Endothelial cell of umbilical vein (primary cell): ENCODE measurements around the gene RAB12. TPM values are rescaled to one million over a fixed set of nuclear protein-coding genes. Genes with fewer than 3 reads are reported as not detected.

Experiments
- BruUV-seq: library from RNA; stranded (reverse); fragments of 400-500 nt; replicated peaks from 2 replicates; lab custom pipeline; 2021; lab: Mats Ljungman, UMichigan
- CTCF ChIA-PET: fragments of 300-600, 350-600 bp; sonication (Branson Sonifier 250); formaldehyde crosslinking; loops from one replicate; lab custom pipeline; 2021; ENCODE audit warnings: antibody characterized with exemption, inconsistent platforms; lab: Charles Lee
- POLR2A ChIA-PET: fragments of 300-600, 350-600 bp; sonication (Branson Sonifier 250); formaldehyde crosslinking; loops from one replicate; lab custom pipeline; 2021; ENCODE audit warnings: antibody characterized with exemption, inconsistent platforms; lab: Charles Lee
- DNase-seq: peaks from one replicate; pipeline ENCODE4 v3.0.0-alpha.2; 2011; ENCODE audit warnings: low read depth, low spot score
- FAIRE-seq: peaks from 2 replicates; lab custom pipeline; 2011; peaks lifted over from hg19 to GRCh38; lab: Jason Lieb, UNC
- H2AFZ ChIP-seq: 2 replicates; pipeline ENCODE4 v1.6.0; 2012; ENCODE audit warnings: low read depth, low read length, control low read depth, inconsistent platforms
- H3K27ac ChIP-seq: 2 replicates; pipeline ENCODE4 v1.5.1; 2011; ENCODE audit warnings: low read depth, mild to moderate bottlenecking, control low read depth, low read length, moderate library complexity; ENCODE audit not compliant: insufficient read depth
- H3K27me3 ChIP-seq, 2 experiments: 2 replicates each; pipeline versions ENCODE4 v1.6.0 to v1.6.1; 2011; ENCODE audit warnings: low read length in 2 of 2, mixed read lengths in 1 of 2; ENCODE audit not compliant: control insufficient read depth in 2 of 2, insufficient read depth in 2 of 2
- H3K36me3 ChIP-seq, 2 experiments: 2 replicates in 1 of 2; 3 replicates in 1 of 2; pipeline ENCODE4 v1.5.1; 2011; ENCODE audit warnings: low read length in 2 of 2, mild to moderate bottlenecking in 1 of 2, moderate library complexity in 1 of 2; ENCODE audit not compliant: control insufficient read depth in 2 of 2, insufficient read depth in 2 of 2; ENCODE audit errors: extremely low read depth in 1 of 2
- H3K4me1 ChIP-seq: 3 replicates; pipeline ENCODE4 v1.5.1; 2011; ENCODE audit warnings: mild to moderate bottlenecking, low read length; ENCODE audit not compliant: control insufficient read depth, insufficient read depth; ENCODE audit errors: extremely low read depth
- H3K4me2 ChIP-seq: 2 replicates; pipeline ENCODE4 v1.6.1; 2011; ENCODE audit warnings: low read length, control low read depth, mixed read lengths; ENCODE audit not compliant: insufficient read depth
- H3K4me3 ChIP-seq, 3 experiments: fragments of 200-600 bp in 1 of 3; sonication (generic), shearing (Covaris generic) in 1 of 3; replicated peaks in 1 of 3; 2 replicates each; pipeline ENCODE4 v1.5.1; 2011 to 2016; ENCODE audit warnings: control low read depth in 3 of 3, low read length in 3 of 3, mild to moderate bottlenecking in 2 of 3, inconsistent platforms in 1 of 3, low read depth in 1 of 3, moderate library complexity in 1 of 3; ENCODE audit not compliant: insufficient read depth in 1 of 3
- H3K79me2 ChIP-seq: 2 replicates; pipeline ENCODE4 v1.6.0; 2012; ENCODE audit warnings: low read length, inconsistent platforms; ENCODE audit not compliant: control insufficient read depth, insufficient read depth
- H3K9ac ChIP-seq: replicated peaks from 2 replicates; pipeline ENCODE3; 2011; ENCODE audit warnings: low read length, control low read depth; ENCODE audit not compliant: insufficient read depth; ENCODE audit errors: extremely low read depth
- H3K9me1 ChIP-seq: replicated peaks from 3 replicates; pipeline ENCODE4 v1.6.0; 2011; ENCODE audit warnings: mild to moderate bottlenecking, low read length; ENCODE audit not compliant: control insufficient read depth, insufficient read depth; ENCODE audit errors: extremely low read depth
- H3K9me3 ChIP-seq: replicated peaks from 2 replicates; pipeline ENCODE4 v1.5.1; 2012; ENCODE audit warnings: low read length, inconsistent platforms; ENCODE audit not compliant: control insufficient read depth, insufficient read depth
- H4K20me1 ChIP-seq: replicated peaks from 2 replicates; pipeline ENCODE3; 2011; ENCODE audit warnings: mild to moderate bottlenecking, low read length; ENCODE audit not compliant: control insufficient read depth, insufficient read depth; ENCODE audit errors: extremely low read depth
- EZH2 ChIP-seq: IDR thresholded peaks from 2 replicates; pipeline ENCODE4 v1.6.1; 2012; ENCODE audit warnings: borderline replicate concordance, low read depth, mild to moderate bottlenecking, moderate library complexity, low read length, inconsistent platforms; ENCODE audit not compliant: severe bottlenecking
- FOS ChIP-seq: IDR thresholded peaks from 2 replicates; pipeline ENCODE4 v1.6.1; 2011; ENCODE audit warnings: mild to moderate bottlenecking, low read length, moderate library complexity, borderline replicate concordance; ENCODE audit not compliant: insufficient read depth
- MYC ChIP-seq: IDR thresholded peaks from one replicate; pipeline ENCODE4 v1.6.1; 2011; ENCODE audit warnings: mild to moderate bottlenecking, low read depth, low read length
- dilution Hi-C: fragments of 300-500 bp; cut with MboI; formaldehyde crosslinking; loops from one replicate; pipeline ENCODE4 v1.15.0; 2019; ENCODE audit warnings: low sequenced_read_pairs; ENCODE audit not compliant: extremely low pct_ligation_motif_present
- intact Hi-C: fragments of 100-400 bp; cut with micrococcal nuclease; formaldehyde crosslinking; loops from one replicate; pipeline ENCODE4 v1.10.0; 2022
- polyA plus RNA-seq, 4 experiments: library from polyadenylated mRNA; depleted of rRNA in 3 of 4; stranded (reverse) in 3 of 4; unstranded in 1 of 4; fragments of >200 nt; gene quantifications; 2 replicates each; pipeline versions ENCODE4 v1.2.1 to v1.2.3, GENCODE V29; 2011 to 2012; ENCODE audit warnings: missing spikeins in 1 of 4
- total RNA-seq: library from RNA; stranded (reverse); gene quantifications from 2 replicates; pipeline ENCODE4 v1.2.3, GENCODE V29; 2021
- TF ChIP-seq, protein P1 (sequence below), 2 donors: IDR thresholded peaks; 1 replicate in 1 of 2; 2 replicates in 1 of 2; pipeline ENCODE4 v1.5.1; 2011; ENCODE audit warnings: low read length in 2 of 2, mild to moderate bottlenecking in 2 of 2, moderate library complexity in 2 of 2, control low read depth in 1 of 2, inconsistent platforms in 1 of 2, low read depth in 1 of 2; ENCODE audit not compliant: insufficient read depth in 1 of 2; ENCODE audit errors: extremely low read depth in 1 of 2

Gene RAB12
- total and polyA plus RNA-seq, 2 donors (not counting 3 experiments of a cell fraction or from before 2014, with no cell fraction given), result 11.5 to 42.0 TPM

DNA sequence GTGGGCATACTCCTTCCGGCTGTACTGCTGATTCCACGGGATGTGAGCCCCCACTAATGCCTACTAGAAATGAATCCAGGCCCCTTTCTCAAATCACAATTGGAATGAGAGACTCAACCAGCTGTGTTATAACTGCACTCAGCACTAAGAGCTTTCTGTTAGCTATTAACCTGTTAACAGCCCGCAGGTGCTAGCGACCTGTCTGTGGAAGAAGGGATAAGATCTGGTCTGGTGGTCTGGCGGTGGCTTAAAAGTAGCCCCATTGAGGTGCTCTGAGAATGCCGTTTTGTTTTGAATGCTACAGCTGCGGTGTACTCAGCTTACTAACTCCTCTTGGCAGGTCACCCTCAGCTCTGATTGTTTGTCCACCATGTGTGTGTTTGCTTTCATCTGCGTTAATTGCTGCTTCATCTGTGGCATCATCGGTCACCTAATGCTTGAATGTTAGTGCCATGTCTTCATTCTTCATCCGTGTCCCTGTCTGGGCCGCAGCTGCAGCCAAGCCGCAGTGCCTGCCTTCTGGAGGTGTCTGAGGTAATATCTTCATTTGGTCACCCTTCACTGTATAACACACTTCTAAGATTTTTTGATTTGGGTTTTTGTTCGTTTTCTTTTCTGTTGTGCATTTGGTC, 16.3 kb downstream of the RAB12 start:
- no TSS peak for BruUV-seq
- dilution Hi-C loops (loop anchor here (25.0 kb wide), 1 partner anchor 362 kb away; no protein-coding TSS in a partner anchor), intact Hi-C loops (no loop called here)
- DNase-seq (no peak), FAIRE-seq (no peak)
- Histone ChIP-seq H3K9me3 (no peaks in the 10 kb centered on the region), H3K4me2 (no peak overlapping the region), H4K20me1 (no peaks in the 10 kb centered on the region), H2AFZ (no peak overlapping the region), H3K4me1 (peaks cover 12% of the 10 kb centered on the region), H3K4me3 (no peak overlapping the region), H3K27ac (no peak overlapping the region), H3K9ac (no peak overlapping the region), H3K9me1 (no peaks in the 10 kb centered on the region), H3K36me3 (peaks cover 4 to 5% of the 10 kb centered on the region in 2 experiments), H3K27me3 (no peaks in the 10 kb centered on the region), H3K79me2 (peaks cover 68% of the 10 kb centered on the region)
- ChIA-PET CTCF (interaction anchor here (2.6 to 3.2 kb wide), 2 partner anchors 10 to 16 kb away, joined by 14 to 19 read pairs; partner anchors contain the start of gene RAB12), POLR2A (no interaction called here)
- TF ChIP-seq EZH2 (no peak), MYC (no peak), FOS (no peak)
- TF ChIP-seq, protein P1, sequence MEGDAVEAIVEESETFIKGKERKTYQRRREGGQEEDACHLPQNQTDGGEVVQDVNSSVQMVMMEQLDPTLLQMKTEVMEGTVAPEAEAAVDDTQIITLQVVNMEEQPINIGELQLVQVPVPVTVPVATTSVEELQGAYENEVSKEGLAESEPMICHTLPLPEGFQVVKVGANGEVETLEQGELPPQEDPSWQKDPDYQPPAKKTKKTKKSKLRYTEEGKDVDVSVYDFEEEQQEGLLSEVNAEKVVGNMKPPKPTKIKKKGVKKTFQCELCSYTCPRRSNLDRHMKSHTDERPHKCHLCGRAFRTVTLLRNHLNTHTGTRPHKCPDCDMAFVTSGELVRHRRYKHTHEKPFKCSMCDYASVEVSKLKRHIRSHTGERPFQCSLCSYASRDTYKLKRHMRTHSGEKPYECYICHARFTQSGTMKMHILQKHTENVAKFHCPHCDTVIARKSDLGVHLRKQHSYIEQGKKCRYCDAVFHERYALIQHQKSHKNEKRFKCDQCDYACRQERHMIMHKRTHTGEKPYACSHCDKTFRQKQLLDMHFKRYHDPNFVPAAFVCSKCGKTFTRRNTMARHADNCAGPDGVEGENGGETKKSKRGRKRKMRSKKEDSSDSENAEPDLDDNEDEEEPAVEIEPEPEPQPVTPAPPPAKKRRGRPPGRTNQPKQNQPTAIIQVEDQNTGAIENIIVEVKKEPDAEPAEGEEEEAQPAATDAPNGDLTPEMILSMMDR (IDR thresholded peaks at IDR 0.05; ENCODE audit: extremely low read depth in 1 of 2, insufficient read depth in 1 of 2, low read depth in 1 of 2, low read length in 2 of 2), result no peak
